ENCODE measurements around the gene DNAH7. TPM values are rescaled to one million over a fixed set of nuclear protein-coding genes. Genes with fewer than 3 reads are reported as not detected.

Gene DNAH7
- total and polyA plus RNA-seq, 2 donors (not counting 1 experiment from before 2014, with no cell fraction given): 0.01 to 0.05 TPM

DNA sequence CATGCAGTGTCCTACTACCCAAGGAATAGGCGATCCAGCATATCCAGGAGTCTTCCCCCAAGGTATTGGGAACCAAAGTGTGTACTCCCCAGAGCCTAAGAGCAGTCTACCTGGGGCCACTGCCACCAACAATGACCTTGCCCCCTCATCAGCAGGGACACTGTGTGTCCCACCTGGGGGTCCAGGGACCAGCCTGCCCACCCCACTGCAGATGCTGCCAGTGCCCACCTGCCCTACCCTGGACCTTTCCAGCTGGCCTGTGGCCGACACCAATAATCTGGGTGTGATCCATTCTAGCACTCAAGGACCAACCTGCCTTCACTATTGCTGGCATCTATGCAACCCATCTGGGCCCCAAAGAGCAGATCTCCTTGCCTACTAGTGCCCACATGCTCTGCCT lies 32.2 kb downstream of the DNAH7 start:
- H4K20me1 ChIP-seq (ENCODE audit: control insufficient read depth, insufficient read depth, low read length, poor library complexity, severe bottlenecking): no peaks in the 10 kb centered on the region
- no peaks in the 10 kb centered on the region for H3K4me1 ChIP-seq (ENCODE audit: control insufficient read depth in 2 of 2, insufficient read depth in 2 of 2, low read length in 2 of 2)
- H3K4me3 Mint-ChIP-seq: no peak overlapping the region
- ChIA-PET CTCF (no interaction called here), POLR2A (no interaction called here)
- H3K27me3 ChIP-seq (replicated peaks in 1 of 4; ENCODE audit: control extremely low read depth in 1 of 4, control insufficient read depth in 3 of 4, insufficient read depth in 4 of 4, low read length in 3 of 4): no peaks in the 10 kb centered on the region
- H3K27ac ChIP-seq (ENCODE audit: low read length in 2 of 2): no peak overlapping the region
- H3K27ac Mint-ChIP-seq: no peak overlapping the region
- H3K79me2 ChIP-seq (ENCODE audit: control insufficient read depth, insufficient read depth, low read length): no peaks in the 10 kb centered on the region
- H3K9me3 ChIP-seq (ENCODE audit: control extremely low read depth in 1 of 3, control insufficient read depth in 2 of 3, insufficient read depth in 1 of 3, low read length in 2 of 3): peaks cover 3 to 20% (median 12%) of the 10 kb centered on the region in 3 donors
- H3K4me2 ChIP-seq (replicated peaks; ENCODE audit: low read depth, low read length, poor library complexity, severe bottlenecking): no peak overlapping the region
- DNase-seq: no peak
- peaks cover 25% of the 10 kb centered on the region for H3K9me3 Mint-ChIP-seq (ENCODE audit: insufficient read depth)
- peaks cover 34% of the 10 kb centered on the region for H3K27me3 Mint-ChIP-seq
- intact Hi-C loops (cut with micrococcal nuclease): no loop called here
- no peaks in the 10 kb centered on the region for H3K36me3 ChIP-seq (replicated peaks in 1 of 2; ENCODE audit: control extremely low read depth in 1 of 2, control insufficient read depth in 1 of 2, extremely low read depth in 1 of 2, insufficient read depth in 2 of 2, low read length in 1 of 2)
- 91% methylated on average over 2 of the region's 2 CpGs for whole genome bisulfite sequencing (ENCODE audit: insufficient coverage)
- TF ChIP-seq EZH2 (IDR thresholded peaks at IDR 0.05; ENCODE audit: borderline replicate concordance, insufficient read depth, low read depth, low read length, poor library complexity, severe bottlenecking): no peak
- TF ChIP-seq, protein P1, sequence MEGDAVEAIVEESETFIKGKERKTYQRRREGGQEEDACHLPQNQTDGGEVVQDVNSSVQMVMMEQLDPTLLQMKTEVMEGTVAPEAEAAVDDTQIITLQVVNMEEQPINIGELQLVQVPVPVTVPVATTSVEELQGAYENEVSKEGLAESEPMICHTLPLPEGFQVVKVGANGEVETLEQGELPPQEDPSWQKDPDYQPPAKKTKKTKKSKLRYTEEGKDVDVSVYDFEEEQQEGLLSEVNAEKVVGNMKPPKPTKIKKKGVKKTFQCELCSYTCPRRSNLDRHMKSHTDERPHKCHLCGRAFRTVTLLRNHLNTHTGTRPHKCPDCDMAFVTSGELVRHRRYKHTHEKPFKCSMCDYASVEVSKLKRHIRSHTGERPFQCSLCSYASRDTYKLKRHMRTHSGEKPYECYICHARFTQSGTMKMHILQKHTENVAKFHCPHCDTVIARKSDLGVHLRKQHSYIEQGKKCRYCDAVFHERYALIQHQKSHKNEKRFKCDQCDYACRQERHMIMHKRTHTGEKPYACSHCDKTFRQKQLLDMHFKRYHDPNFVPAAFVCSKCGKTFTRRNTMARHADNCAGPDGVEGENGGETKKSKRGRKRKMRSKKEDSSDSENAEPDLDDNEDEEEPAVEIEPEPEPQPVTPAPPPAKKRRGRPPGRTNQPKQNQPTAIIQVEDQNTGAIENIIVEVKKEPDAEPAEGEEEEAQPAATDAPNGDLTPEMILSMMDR (IDR thresholded peaks at IDR 0.05): no peak
- H3K4me3 ChIP-seq (ENCODE audit: control extremely low read depth in 1 of 5, extremely low read depth in 1 of 5, insufficient read depth in 1 of 5, low read depth in 2 of 5, low read length in 4 of 5): no peak overlapping the region
- ATAC-seq (ENCODE audit: low read depth): no peak
- no peak overlapping the region for H2AFZ ChIP-seq (ENCODE audit: insufficient read depth, low read depth, low read length, poor library complexity, severe bottlenecking)
- H3K4me1 Mint-ChIP-seq: no peaks in the 10 kb centered on the region
- no peak overlapping the region for H3K9ac ChIP-seq (ENCODE audit: low read length)

DNA sequence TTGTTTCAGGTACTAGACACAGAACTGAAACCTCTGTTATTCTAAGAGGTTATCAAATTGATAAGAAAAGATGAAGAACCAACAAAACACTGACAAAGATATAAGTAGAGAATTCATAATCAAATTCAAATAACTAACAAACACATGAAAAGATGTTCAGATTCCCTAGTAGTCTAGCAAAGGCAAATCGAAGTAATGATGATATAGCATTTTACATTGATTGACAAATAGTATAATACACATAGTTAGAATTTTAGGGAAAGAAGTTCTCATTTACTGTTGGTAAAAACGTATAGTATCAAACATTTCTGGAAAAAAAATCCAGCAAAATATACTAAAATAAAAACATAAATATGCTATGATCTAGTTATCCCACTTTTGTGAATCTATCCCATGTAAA lies 50.6 kb downstream of the DNAH7 start:
- ChIA-PET CTCF (no interaction called here), POLR2A (no interaction called here)
- peaks cover 19% of the 10 kb centered on the region for H3K27me3 Mint-ChIP-seq
- DNase-seq (no peak), ATAC-seq (ENCODE audit: low read depth) (no peak)
- H3K4me1 Mint-ChIP-seq: no peaks in the 10 kb centered on the region
- H3K4me2 ChIP-seq (replicated peaks; ENCODE audit: low read depth, low read length, poor library complexity, severe bottlenecking): no peak overlapping the region
- H4K20me1 ChIP-seq (ENCODE audit: control insufficient read depth, insufficient read depth, low read length, poor library complexity, severe bottlenecking): no peaks in the 10 kb centered on the region
- H3K79me2 ChIP-seq (ENCODE audit: control insufficient read depth, insufficient read depth, low read length): no peaks in the 10 kb centered on the region
- no peak overlapping the region for H3K9ac ChIP-seq (ENCODE audit: low read length)
- H3K4me3 ChIP-seq (ENCODE audit: control extremely low read depth in 1 of 5, extremely low read depth in 1 of 5, insufficient read depth in 1 of 5, low read depth in 2 of 5, low read length in 4 of 5): no peak overlapping the region
- H3K27ac ChIP-seq (ENCODE audit: low read length in 2 of 2): no peak overlapping the region
- H2AFZ ChIP-seq (ENCODE audit: insufficient read depth, low read depth, low read length, poor library complexity, severe bottlenecking): no peak overlapping the region
- no peak overlapping the region for H3K27ac Mint-ChIP-seq
- no peaks in the 10 kb centered on the region for H3K4me1 ChIP-seq (ENCODE audit: control insufficient read depth in 2 of 2, insufficient read depth in 2 of 2, low read length in 2 of 2)
- H3K4me3 Mint-ChIP-seq: no peak overlapping the region
- no peaks in the 10 kb centered on the region for H3K36me3 ChIP-seq (replicated peaks in 1 of 2; ENCODE audit: control extremely low read depth in 1 of 2, control insufficient read depth in 1 of 2, extremely low read depth in 1 of 2, insufficient read depth in 2 of 2, low read length in 1 of 2)
- H3K9me3 Mint-ChIP-seq (ENCODE audit: insufficient read depth): no peaks in the 10 kb centered on the region
- H3K27me3 ChIP-seq (replicated peaks in 1 of 4; ENCODE audit: control extremely low read depth in 1 of 4, control insufficient read depth in 3 of 4, insufficient read depth in 4 of 4, low read length in 3 of 4): no peaks in the 10 kb centered on the region
- TF ChIP-seq, protein P1 (IDR thresholded peaks at IDR 0.05): no peak
- no peak for TF ChIP-seq EZH2 (IDR thresholded peaks at IDR 0.05; ENCODE audit: borderline replicate concordance, insufficient read depth, low read depth, low read length, poor library complexity, severe bottlenecking)
- intact Hi-C loops (cut with micrococcal nuclease): no loop called here
- H3K9me3 ChIP-seq (ENCODE audit: control extremely low read depth in 1 of 3, control insufficient read depth in 2 of 3, insufficient read depth in 1 of 3, low read length in 2 of 3): no peaks in the 10 kb centered on the region
- WGBS (ENCODE audit: insufficient coverage): no CpG with 5 or more reads among the region's 2 CpGs
